ENCODE data around the gene TIMM29. TPM values are rescaled to one million over a fixed set of nuclear protein-coding genes. Genes with fewer than 3 reads are reported as not detected.
A peak's percentile ranks its signal among the peaks of the same experiment; 100 is the strongest.

Gene TIMM29
- total and polyA plus RNA-seq, 9 of the 15 experiments (the other 6 are each of a cell fraction or from before 2014, with no cell fraction given), result 2.4 to 29.4 (median 16.3) TPM

DNA sequence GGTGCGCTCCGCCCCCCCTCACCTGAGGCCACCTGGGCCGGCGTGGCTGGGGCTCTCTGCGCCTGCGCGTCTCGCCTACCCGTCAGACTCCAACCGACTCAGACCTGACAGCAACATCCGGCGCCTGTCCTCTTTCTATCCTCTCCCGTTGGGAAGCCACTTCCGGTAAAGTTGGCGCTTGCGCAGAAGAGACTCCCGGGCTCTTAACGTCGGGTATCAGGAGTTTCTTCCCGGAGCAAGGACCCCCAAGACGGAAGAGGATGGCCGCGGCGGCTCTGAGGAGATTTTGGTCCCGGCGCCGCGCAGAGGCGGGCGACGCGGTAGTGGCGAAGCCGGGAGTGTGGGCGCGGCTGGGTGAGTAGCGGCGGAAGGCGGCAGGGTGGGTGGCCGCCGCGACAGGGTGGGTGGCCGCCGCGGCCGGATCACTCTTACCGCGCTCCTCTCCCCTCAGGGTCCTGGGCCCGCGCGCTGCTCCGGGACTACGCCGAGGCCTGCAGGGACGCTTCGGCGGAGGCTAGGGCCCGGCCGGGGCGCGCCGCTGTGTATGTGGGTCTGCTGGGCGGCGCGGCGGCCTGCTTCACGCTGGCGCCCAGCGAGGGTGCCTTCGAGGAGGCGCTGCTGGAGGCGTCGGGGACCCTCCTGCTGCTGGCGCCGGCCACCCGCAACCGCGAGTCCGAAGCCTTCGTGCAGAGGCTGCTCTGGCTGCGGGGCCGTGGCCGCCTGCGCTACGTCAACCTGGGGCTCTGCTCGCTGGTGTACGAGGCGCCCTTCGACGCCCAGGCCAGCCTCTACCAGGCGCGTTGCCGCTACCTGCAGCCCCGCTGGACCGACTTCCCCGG lies at the start of gene TIMM29, which contains the start of gene YIPF2 (continued):
- TF ChIP-seq SREBF1 (IDR thresholded peaks at IDR 0.05; ENCODE audit: borderline replicate concordance, low read depth, low read length) (peak; percentile 66; the same call in 1 of the 2 replicates), NR2F6 (CRISPR knock-in tag; IDR thresholded peaks at IDR 0.05) (no peak), BMI1 (IDR thresholded peaks at IDR 0.05; ENCODE audit: low read length) (no peak), ZNF12 (CRISPR knock-in tag; IDR thresholded peaks at IDR 0.05) (no peak), ZNF551 (CRISPR knock-in tag; IDR thresholded peaks at IDR 0.05) (no peak), HMG20B (CRISPR knock-in tag; IDR thresholded peaks at IDR 0.05) (no peak), HCFC1 (IDR thresholded peaks at IDR 0.05; ENCODE audit: low read depth, low read length) (peak; percentile 93), ZNF79 (CRISPR knock-in tag; IDR thresholded peaks at IDR 0.05; ENCODE audit: low read depth) (no peak), FOXA1 (IDR thresholded peaks at IDR 0.05; ENCODE audit: borderline replicate concordance) (no peak), NCOA4 (IDR thresholded peaks at IDR 0.05; ENCODE audit: partially characterized antibody) (no peak), TBP (optimal IDR thresholded peaks at IDR 0.05; ENCODE audit: low read depth, low read length) (peak; percentile 74)
- TF ChIP-seq, protein P1, sequence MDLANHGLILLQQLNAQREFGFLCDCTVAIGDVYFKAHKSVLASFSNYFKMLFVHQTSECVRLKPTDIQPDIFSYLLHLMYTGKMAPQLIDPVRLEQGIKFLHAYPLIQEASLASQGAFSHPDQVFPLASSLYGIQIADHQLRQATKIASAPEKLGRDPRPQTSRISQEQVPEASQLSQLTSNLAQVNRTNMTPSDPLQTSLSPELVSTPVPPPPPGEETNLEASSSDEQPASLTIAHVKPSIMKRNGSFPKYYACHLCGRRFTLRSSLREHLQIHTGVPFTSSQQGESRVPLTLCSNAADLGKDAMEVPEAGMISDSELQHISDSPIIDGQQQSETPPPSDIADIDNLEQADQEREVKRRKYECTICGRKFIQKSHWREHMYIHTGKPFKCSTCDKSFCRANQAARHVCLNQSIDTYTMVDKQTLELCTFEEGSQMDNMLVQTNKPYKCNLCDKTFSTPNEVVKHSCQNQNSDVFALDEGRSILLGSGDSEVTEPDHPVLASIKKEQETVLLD (IDR thresholded peaks at IDR 0.05), result peak; percentile 95
- TF ChIP-seq, protein P2, sequence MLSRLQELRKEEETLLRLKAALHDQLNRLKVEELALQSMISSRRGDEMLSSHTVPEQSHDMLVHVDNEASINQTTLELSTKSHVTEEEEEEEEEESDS (CRISPR knock-in tag; IDR thresholded peaks at IDR 0.05), result no peak
- TF ChIP-seq, protein P3, sequence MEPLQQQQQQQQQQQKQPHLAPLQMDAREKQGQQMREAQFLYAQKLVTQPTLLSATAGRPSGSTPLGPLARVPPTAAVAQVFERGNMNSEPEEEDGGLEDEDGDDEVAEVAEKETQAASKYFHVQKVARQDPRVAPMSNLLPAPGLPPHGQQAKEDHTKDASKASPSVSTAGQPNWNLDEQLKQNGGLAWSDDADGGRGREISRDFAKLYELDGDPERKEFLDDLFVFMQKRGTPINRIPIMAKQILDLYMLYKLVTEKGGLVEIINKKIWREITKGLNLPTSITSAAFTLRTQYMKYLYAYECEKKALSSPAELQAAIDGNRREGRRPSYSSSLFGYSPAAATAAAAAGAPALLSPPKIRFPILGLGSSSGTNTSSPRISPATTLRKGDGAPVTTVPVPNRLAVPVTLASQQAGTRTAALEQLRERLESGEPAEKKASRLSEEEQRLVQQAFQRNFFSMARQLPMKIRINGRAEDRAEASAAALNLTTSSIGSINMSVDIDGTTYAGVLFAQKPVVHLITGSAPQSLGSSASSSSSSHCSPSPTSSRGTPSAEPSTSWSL (CRISPR knock-in tag; IDR thresholded peaks at IDR 0.05; ENCODE audit: borderline replicate concordance), result no peak
- TF ChIP-seq, protein P4, sequence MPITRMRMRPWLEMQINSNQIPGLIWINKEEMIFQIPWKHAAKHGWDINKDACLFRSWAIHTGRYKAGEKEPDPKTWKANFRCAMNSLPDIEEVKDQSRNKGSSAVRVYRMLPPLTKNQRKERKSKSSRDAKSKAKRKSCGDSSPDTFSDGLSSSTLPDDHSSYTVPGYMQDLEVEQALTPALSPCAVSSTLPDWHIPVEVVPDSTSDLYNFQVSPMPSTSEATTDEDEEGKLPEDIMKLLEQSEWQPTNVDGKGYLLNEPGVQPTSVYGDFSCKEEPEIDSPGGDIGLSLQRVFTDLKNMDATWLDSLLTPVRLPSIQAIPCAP (CRISPR knock-in tag; IDR thresholded peaks at IDR 0.05; ENCODE audit: borderline replicate concordance), result no peak
- TF ChIP-seq, protein P5, sequence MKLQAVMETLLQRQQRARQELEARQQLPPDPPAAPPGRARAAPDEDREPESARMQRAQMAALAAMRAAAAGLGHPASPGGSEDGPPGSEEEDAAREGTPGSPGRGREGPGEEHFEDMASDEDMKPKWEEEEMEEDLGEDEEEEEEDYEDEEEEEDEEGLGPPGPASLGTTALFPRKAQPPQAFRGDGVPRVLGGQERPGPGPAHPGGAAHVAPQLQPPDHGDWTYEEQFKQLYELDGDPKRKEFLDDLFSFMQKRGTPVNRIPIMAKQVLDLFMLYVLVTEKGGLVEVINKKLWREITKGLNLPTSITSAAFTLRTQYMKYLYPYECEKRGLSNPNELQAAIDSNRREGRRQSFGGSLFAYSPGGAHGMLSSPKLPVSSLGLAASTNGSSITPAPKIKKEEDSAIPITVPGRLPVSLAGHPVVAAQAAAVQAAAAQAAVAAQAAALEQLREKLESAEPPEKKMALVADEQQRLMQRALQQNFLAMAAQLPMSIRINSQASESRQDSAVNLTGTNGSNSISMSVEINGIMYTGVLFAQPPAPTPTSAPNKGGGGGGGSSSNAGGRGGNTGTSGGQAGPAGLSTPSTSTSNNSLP (IDR thresholded peaks at IDR 0.05; ENCODE audit: borderline replicate concordance, low read depth, low read length), result no peak
- TF ChIP-seq, protein P6, sequence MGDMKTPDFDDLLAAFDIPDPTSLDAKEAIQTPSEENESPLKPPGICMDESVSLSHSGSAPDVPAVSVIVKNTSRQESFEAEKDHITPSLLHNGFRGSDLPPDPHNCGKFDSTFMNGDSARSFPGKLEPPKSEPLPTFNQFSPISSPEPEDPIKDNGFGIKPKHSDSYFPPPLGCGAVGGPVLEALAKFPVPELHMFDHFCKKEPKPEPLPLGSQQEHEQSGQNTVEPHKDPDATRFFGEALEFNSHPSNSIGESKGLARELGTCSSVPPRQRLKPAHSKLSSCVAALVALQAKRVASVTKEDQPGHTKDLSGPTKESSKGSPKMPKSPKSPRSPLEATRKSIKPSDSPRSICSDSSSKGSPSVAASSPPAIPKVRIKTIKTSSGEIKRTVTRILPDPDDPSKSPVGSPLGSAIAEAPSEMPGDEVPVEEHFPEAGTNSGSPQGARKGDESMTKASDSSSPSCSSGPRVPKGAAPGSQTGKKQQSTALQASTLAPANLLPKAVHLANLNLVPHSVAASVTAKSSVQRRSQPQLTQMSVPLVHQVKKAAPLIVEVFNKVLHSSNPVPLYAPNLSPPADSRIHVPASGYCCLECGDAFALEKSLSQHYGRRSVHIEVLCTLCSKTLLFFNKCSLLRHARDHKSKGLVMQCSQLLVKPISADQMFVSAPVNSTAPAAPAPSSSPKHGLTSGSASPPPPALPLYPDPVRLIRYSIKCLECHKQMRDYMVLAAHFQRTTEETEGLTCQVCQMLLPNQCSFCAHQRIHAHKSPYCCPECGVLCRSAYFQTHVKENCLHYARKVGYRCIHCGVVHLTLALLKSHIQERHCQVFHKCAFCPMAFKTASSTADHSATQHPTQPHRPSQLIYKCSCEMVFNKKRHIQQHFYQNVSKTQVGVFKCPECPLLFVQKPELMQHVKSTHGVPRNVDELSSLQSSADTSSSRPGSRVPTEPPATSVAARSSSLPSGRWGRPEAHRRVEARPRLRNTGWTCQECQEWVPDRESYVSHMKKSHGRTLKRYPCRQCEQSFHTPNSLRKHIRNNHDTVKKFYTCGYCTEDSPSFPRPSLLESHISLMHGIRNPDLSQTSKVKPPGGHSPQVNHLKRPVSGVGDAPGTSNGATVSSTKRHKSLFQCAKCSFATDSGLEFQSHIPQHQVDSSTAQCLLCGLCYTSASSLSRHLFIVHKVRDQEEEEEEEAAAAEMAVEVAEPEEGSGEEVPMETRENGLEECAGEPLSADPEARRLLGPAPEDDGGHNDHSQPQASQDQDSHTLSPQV (IDR thresholded peaks at IDR 0.05), result no peak

Data from K562 (cell line).